NCI-H345 (cell line): ENCODE data around the gene HPSE2.

Experiments
- DNase-seq: peaks from one replicate; lab custom pipeline; 2025; lab: John Stamatoyannopoulos, UW

Gene HPSE2

GRCh38 chr10:98613446-98613845 is 622.2 kb downstream of the HPSE2 start:
- no peak for DNase-seq

- DNase-seq: no peak
Observed at GRCh38 chr10:98611436-98611835, 624.2 kb downstream of the HPSE2 start.

GRCh38 chr10:98610836-98611235 is 624.8 kb downstream of the HPSE2 start:
- no peak for DNase-seq

GRCh38 chr10:98610301-98610700 is 625.4 kb downstream of the HPSE2 start:
- no peak for DNase-seq

- no peak for DNase-seq
Observed at GRCh38 chr10:98609265-98609664, 626.4 kb downstream of the HPSE2 start.

- no peak for DNase-seq
Observed at GRCh38 chr10:98608411-98608810, 627.2 kb downstream of the HPSE2 start.

GRCh38 chr10:98602224-98602623 is 633.4 kb downstream of the HPSE2 start:
- DNase-seq: no peak

- no peak for DNase-seq
Observed at GRCh38 chr10:98599032-98599610, 636.5 kb downstream of the HPSE2 start.

- no peak for DNase-seq
Observed at GRCh38 chr10:98596404-98596803, 639.2 kb downstream of the HPSE2 start.

- DNase-seq: no peak
Observed at GRCh38 chr10:98589691-98590090, 646.0 kb downstream of the HPSE2 start.

- peak; percentile 11 for DNase-seq
Observed at GRCh38 chr10:98589007-98589406, 646.6 kb downstream of the HPSE2 start.

GRCh38 chr10:98587156-98587837 is 648.4 kb downstream of the HPSE2 start:
- DNase-seq: peak; percentile 37

- no peak for DNase-seq
Observed at GRCh38 chr10:98586096-98586495, 649.6 kb downstream of the HPSE2 start.

- no peak for DNase-seq
Observed at GRCh38 chr10:98582363-98582762, 653.3 kb downstream of the HPSE2 start.

- no peak for DNase-seq
Observed at GRCh38 chr10:98577578-98577977, 658.1 kb downstream of the HPSE2 start.

- no peak for DNase-seq
Observed at GRCh38 chr10:98577168-98577567, 658.5 kb downstream of the HPSE2 start.

- DNase-seq: no peak
Observed at GRCh38 chr10:98576096-98576495, 659.6 kb downstream of the HPSE2 start.

GRCh38 chr10:98572594-98572993 is 663.1 kb downstream of the HPSE2 start:
- DNase-seq: no peak

GRCh38 chr10:98570834-98571233 is 664.8 kb downstream of the HPSE2 start:
- no peak for DNase-seq

GRCh38 chr10:98569853-98570252 is 665.8 kb downstream of the HPSE2 start:
- no peak for DNase-seq

- no peak for DNase-seq
Observed at GRCh38 chr10:98568551-98568950, 667.1 kb downstream of the HPSE2 start.

- no peak for DNase-seq
Observed at GRCh38 chr10:98567391-98568133, 668.1 kb downstream of the HPSE2 start.

GRCh38 chr10:98563811-98564210 is 671.8 kb downstream of the HPSE2 start:
- no peak for DNase-seq
